GM18861 (cell line): Measurements from ENCODE around the gene TMEM145.
"Not testable (repeated sequence)": the region's sequence is repeated elsewhere in the genome, so short reads cannot be mapped to it uniquely, and the experiment has no call there.

Experiments used
- ATAC-seq: cut with Tn5 transposase; IDR thresholded peaks from one replicate; pipeline ENCODE4 v1.9.1; 2021; ENCODE audit not compliant: unreplicated experiment

TMEM145 gene

GRCh38 chr19:42333975-42334696 lies 21.0 kb downstream of the TMEM145 start:
- no peak for ATAC-seq

GRCh38 chr19:42334697-42335373 lies 21.7 kb downstream of the TMEM145 start:
- ATAC-seq, result no peak

- ATAC-seq, result no peak
Observed at GRCh38 chr19:42335374-42335936, 22.3 kb downstream of the TMEM145 start.

- no peak for ATAC-seq
Observed at GRCh38 chr19:42335971-42336370, 22.9 kb downstream of the TMEM145 start.

GRCh38 chr19:42339126-42339860 lies 26.2 kb downstream of the TMEM145 start:
- not testable (repeated sequence) for ATAC-seq

- not testable (repeated sequence) for ATAC-seq
Observed at GRCh38 chr19:42339922-42340321, 26.8 kb downstream of the TMEM145 start.

- ATAC-seq, result no peak
Observed at GRCh38 chr19:42343344-42344110, 30.4 kb downstream of the TMEM145 start.

GRCh38 chr19:42344336-42344893 lies 31.3 kb downstream of the TMEM145 start:
- ATAC-seq, result no peak

- no peak for ATAC-seq
Observed at GRCh38 chr19:42345191-42345812, 32.2 kb downstream of the TMEM145 start.

- no peak for ATAC-seq
Observed at GRCh38 chr19:42348211-42348610, 35.1 kb downstream of the TMEM145 start.

- ATAC-seq, result no peak
Observed at GRCh38 chr19:42349378-42350107, 36.4 kb downstream of the TMEM145 start.

- no peak for ATAC-seq
Observed at GRCh38 chr19:42350417-42350816, 37.3 kb downstream of the TMEM145 start.

GRCh38 chr19:42351079-42351735 lies 38.1 kb downstream of the TMEM145 start:
- ATAC-seq, result no peak

GRCh38 chr19:42352301-42353259 lies 39.5 kb downstream of the TMEM145 start:
- ATAC-seq, result no peak

GRCh38 chr19:42353341-42354015 lies 40.4 kb downstream of the TMEM145 start:
- ATAC-seq, result no peak

GRCh38 chr19:42355896-42356295 lies 42.8 kb downstream of the TMEM145 start:
- no peak for ATAC-seq

- no peak for ATAC-seq
Observed at GRCh38 chr19:42356686-42357085, 43.6 kb downstream of the TMEM145 start.
